HCT116 (cell line): ENCODE data around the gene MRPL44. TPM values are rescaled to one million over a fixed set of nuclear protein-coding genes. Genes with fewer than 3 reads are reported as not detected.

ENCODE experiments used
- ATAC-seq: fragments of 200-7000 bp; cut with Tn5 transposase; 2 replicates; pipeline ENCODE4 v1.9.1; 2020; ENCODE audit warnings: mild to moderate bottlenecking, moderate library complexity
- BruUV-seq: library from RNA; stranded (reverse); fragments of 400-500 nt; replicated peaks from 2 replicates; lab custom pipeline; 2021; lab: Mats Ljungman, UMichigan
- CTCF ChIA-PET: fragments of 300-600 bp; sonication (Branson Sonifier 250); formaldehyde crosslinking; loops from one replicate; lab custom pipeline; 2021; ENCODE audit warnings: antibody characterized with exemption; lab: Charles Lee
- POLR2A ChIA-PET: fragments of 300-600, 350-600 bp; sonication (Branson Sonifier 250); formaldehyde crosslinking; loops from one replicate; lab custom pipeline; 2021; ENCODE audit warnings: antibody characterized with exemption; lab: Charles Lee
- RAD21 ChIA-PET, 2 experiments: fragments of 300-600 bp; sonication (Branson Sonifier 250); formaldehyde crosslinking; loops; one replicate each; lab custom pipeline; 2023; ENCODE audit warnings: low total read pairs in 2 of 2; ENCODE audit not compliant: uncharacterized antibody in 2 of 2, unreplicated experiment in 2 of 2, low non-redundant PET in 1 of 2; lab: Charles Lee
- DNase-seq: peaks from one replicate; pipeline ENCODE4 v3.0.0-alpha.2; 2010; ENCODE audit warnings: low read depth, low spot score
- H2AFZ ChIP-seq: fragments of 200-600 bp; shearing (Covaris generic), sonication (generic); 2 replicates; pipeline ENCODE4 v1.6.1; 2017; ENCODE audit warnings: low read depth, mixed run types, mixed read lengths, antibody characterized with exemption, low read length; ENCODE audit not compliant: poor library complexity, severe bottlenecking
- H3K27ac ChIP-seq: 2 replicates; pipeline ENCODE4 v1.5.1; 2012; ENCODE audit warnings: low read depth, low read length
- H3K27me3 ChIP-seq: fragments of 200-600 bp; sonication (generic); 2 replicates; pipeline ENCODE4 v1.6.1; 2016; ENCODE audit warnings: mixed run types, low read length, mixed read lengths; ENCODE audit not compliant: insufficient read depth
- H3K36me3 ChIP-seq, 2 experiments: fragments of 200-500 bp in 1 of 2; fragments of 200-600 bp in 1 of 2; sonication (Bioruptor generic) in 1 of 2; sonication (generic) in 1 of 2; 2 replicates each; pipeline versions ENCODE4 v1.5.1 to v1.6.1; 2014 to 2016; ENCODE audit warnings: low read length in 2 of 2, inconsistent platforms in 1 of 2, mixed read lengths in 1 of 2, mixed run types in 1 of 2; ENCODE audit not compliant: insufficient read depth in 2 of 2, control insufficient read depth in 1 of 2
- H3K4me1 ChIP-seq, 2 experiments: fragments of 200-600 bp in 1 of 2; sonication (generic) in 1 of 2; 2 replicates each; pipeline versions ENCODE4 v1.5.1 to v1.6.1; 2012 to 2017; ENCODE audit warnings: low read length in 2 of 2, inconsistent platforms in 1 of 2, mild to moderate bottlenecking in 1 of 2, mixed read lengths in 1 of 2, mixed run types in 1 of 2, moderate library complexity in 1 of 2; ENCODE audit not compliant: insufficient read depth in 2 of 2, control insufficient read depth in 1 of 2
- H3K4me2 ChIP-seq: fragments of 200-600 bp; sonication (generic); 2 replicates; pipeline ENCODE4 v1.6.1; 2017; ENCODE audit warnings: mixed run types, low read length, mixed read lengths
- H3K4me3 ChIP-seq, 2 experiments: fragments of 200-600 bp in 1 of 2; sonication (generic) in 1 of 2; replicated peaks in 1 of 2; 2 replicates each; pipeline ENCODE4 v1.5.1; 2011 to 2016; ENCODE audit warnings: low read length in 2 of 2, control low read depth in 1 of 2, low read depth in 1 of 2, mild to moderate bottlenecking in 1 of 2, mixed read lengths in 1 of 2, mixed run types in 1 of 2
- H3K79me2 ChIP-seq: fragments of 200-600 bp; sonication (generic); 2 replicates; pipeline ENCODE4 v1.6.1; 2017; ENCODE audit warnings: mild to moderate bottlenecking, mixed run types, low read length, moderate library complexity, mixed read lengths; ENCODE audit not compliant: insufficient read depth
- H3K9ac ChIP-seq: fragments of 200-600 bp; sonication (generic); 2 replicates; pipeline ENCODE4 v1.6.1; 2016; ENCODE audit warnings: low read length, mixed read lengths
- H3K9me2 ChIP-seq: fragments of 200-600 bp; sonication (generic), shearing (Covaris generic); 2 replicates; pipeline ENCODE4 v1.6.1; 2017; ENCODE audit warnings: mixed run types, mild to moderate bottlenecking, moderate library complexity; ENCODE audit not compliant: insufficient read depth
- H3K9me3 ChIP-seq, 2 experiments: fragments of 200-500 bp in 1 of 2; fragments of 200-600 bp in 1 of 2; sonication (Bioruptor generic) in 1 of 2; sonication (generic) in 1 of 2; 2 replicates each; pipeline ENCODE4 v1.6.1; 2014 to 2017; ENCODE audit warnings: low read length in 2 of 2, mixed read lengths in 2 of 2, inconsistent platforms in 1 of 2, low read depth in 1 of 2, mild to moderate bottlenecking in 1 of 2, mixed run types in 1 of 2, moderate library complexity in 1 of 2; ENCODE audit not compliant: control insufficient read depth in 1 of 2, insufficient read depth in 1 of 2
- H4K20me1 ChIP-seq: fragments of 200-600 bp; sonication (generic), shearing (Covaris generic); 2 replicates; pipeline ENCODE4 v1.6.1; 2017; ENCODE audit warnings: mixed run types, mild to moderate bottlenecking, moderate library complexity; ENCODE audit not compliant: insufficient read depth
- CEBPB ChIP-seq: IDR thresholded peaks from 2 replicates; pipeline ENCODE4 v1.6.1; 2012; ENCODE audit warnings: low read depth
- EGR1 ChIP-seq: IDR thresholded peaks from 2 replicates; pipeline ENCODE4 v1.6.1; 2012; ENCODE audit warnings: low read depth
- ELF1 ChIP-seq: IDR thresholded peaks from 2 replicates; pipeline ENCODE4 v1.6.1; 2012; ENCODE audit warnings: low read depth, borderline replicate concordance
- EZH2 ChIP-seq: fragments of 200-600 bp; sonication (generic); IDR thresholded peaks from 2 replicates; pipeline ENCODE4 v1.6.1; 2017; ENCODE audit warnings: antibody characterized with exemption, mixed run types
- EZH2phosphoT487 ChIP-seq: fragments of 200-600 bp; IDR thresholded peaks from 2 replicates; pipeline ENCODE4 v1.6.1; 2018; ENCODE audit warnings: antibody characterized with exemption, borderline replicate concordance
- FOSL1 ChIP-seq: IDR thresholded peaks from 2 replicates; pipeline ENCODE4 v1.6.1; 2012; ENCODE audit warnings: low read depth
- JUND ChIP-seq: IDR thresholded peaks from 2 replicates; pipeline ENCODE4 v1.6.1; 2012
- MAX ChIP-seq: IDR thresholded peaks from 2 replicates; pipeline ENCODE4 v1.6.1; 2012
- POLR2A ChIP-seq: IDR thresholded peaks from 2 replicates; pipeline ENCODE4 v1.7.0; 2011; ENCODE audit warnings: borderline replicate concordance; ENCODE audit not compliant: insufficient read depth, insufficient read length; ENCODE audit errors: extremely low read depth
- SP1 ChIP-seq: IDR thresholded peaks from 2 replicates; pipeline ENCODE4 v1.6.1; 2012; ENCODE audit warnings: low read depth
- TCF7L2 ChIP-seq: IDR thresholded peaks from 2 replicates; pipeline ENCODE4 v1.7.0; 2011; ENCODE audit warnings: borderline replicate concordance, inconsistent platforms; ENCODE audit not compliant: insufficient read depth, insufficient read length; ENCODE audit errors: extremely low read depth
- ZBTB33 ChIP-seq: IDR thresholded peaks from 2 replicates; pipeline ENCODE4 v1.6.1; 2011; ENCODE audit warnings: mild to moderate bottlenecking, low read length, moderate library complexity; ENCODE audit not compliant: insufficient replicate concordance; ENCODE audit errors: extremely low read depth
- ZFX ChIP-seq: fragments of 450-650 bp; IDR thresholded peaks from 2 replicates; pipeline ENCODE4 v1.6.1; 2017
- ZNF274 ChIP-seq: fragments of 200-500 bp; sonication (Bioruptor generic); IDR thresholded peaks from 2 replicates; pipeline ENCODE4 v1.6.1; 2014; ENCODE audit warnings: mild to moderate bottlenecking, low read depth, low read length, inconsistent platforms
- intact Hi-C: fragments of 100-400 bp; cut with micrococcal nuclease; formaldehyde crosslinking; loops from 2 replicates; pipeline ENCODE4 v1.10.0; 2022
- total RNA-seq: library from RNA; stranded (reverse); gene quantifications from one replicate; pipeline ENCODE4 v1.2.1, GENCODE V29; 2021; ENCODE audit not compliant: unreplicated experiment

MRPL44 gene
- total RNA-seq, 1 experiment from 2014 or later = 45.8 TPM

GRCh38 chr2:223915071-223915470 is 42.2 kb upstream of the MRPL44 start:
- no peak for ATAC-seq
- no TSS peak for BruUV-seq
- Histone ChIP-seq H3K4me1 (no peaks in the 10 kb centered on the region), H3K9me3 (no peaks in the 10 kb centered on the region), H3K27ac (no peak overlapping the region), H3K9me2 (no peaks in the 10 kb centered on the region), H3K4me2 (no peak overlapping the region), H3K9ac (no peak overlapping the region), H4K20me1 (no peaks in the 10 kb centered on the region), H3K36me3 (peaks cover 3 to 6% of the 10 kb centered on the region in 2 experiments; a peak in 2 of 4 replicates), H3K4me3 (no peak overlapping the region), H2AFZ (no peak overlapping the region), H3K27me3 (no peaks in the 10 kb centered on the region), H3K79me2 (peaks cover 12% of the 10 kb centered on the region; the same call in 1 of the 2 replicates)
- ChIA-PET POLR2A (no interaction called here), CTCF (no interaction called here), RAD21 (no interaction called here)
- TF ChIP-seq TCF7L2 (no peak), EZH2phosphoT487 (no peak), ZFX (no peak), EZH2 (no peak), EGR1 (no peak), POLR2A (no peak), CEBPB (no peak), JUND (no peak), FOSL1 (no peak), ZBTB33 (no peak), ZNF274 (no peak), ELF1 (no peak), SP1 (no peak), MAX (no peak)
- DNase-seq = no peak
- intact Hi-C loops = no loop called here
